T1000 (cell line): ENCODE measurements around the gene EMSY.

Experiments
- DNase-seq: peaks from one replicate; lab custom pipeline; 2025; ENCODE audit warnings: mixed read lengths; lab: John Stamatoyannopoulos, UW

EMSY gene

DNA sequence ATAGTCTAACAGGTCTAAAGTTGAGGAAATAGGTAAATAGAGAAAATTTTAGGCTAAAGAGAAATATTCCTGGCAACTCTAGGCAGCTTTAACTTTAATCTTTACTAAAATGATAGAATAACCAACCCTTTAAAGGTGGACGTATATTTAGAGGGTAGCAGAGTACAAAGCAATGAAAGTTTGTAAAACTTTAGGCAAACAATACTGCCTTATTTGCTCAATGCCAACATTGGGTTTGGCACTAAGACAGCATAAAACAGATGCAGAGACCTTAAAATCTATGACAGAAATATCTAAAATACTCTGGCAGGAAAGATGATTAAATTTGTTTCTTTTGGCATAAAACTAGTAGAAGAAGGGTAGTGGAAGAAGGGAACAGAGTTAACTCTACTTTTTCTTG, 70.7 kb downstream of the EMSY start:
- DNase-seq = no peak

GRCh38 chr11:76523147-76523546, 78.3 kb downstream of the EMSY start:
- DNase-seq = no peak

DNA sequence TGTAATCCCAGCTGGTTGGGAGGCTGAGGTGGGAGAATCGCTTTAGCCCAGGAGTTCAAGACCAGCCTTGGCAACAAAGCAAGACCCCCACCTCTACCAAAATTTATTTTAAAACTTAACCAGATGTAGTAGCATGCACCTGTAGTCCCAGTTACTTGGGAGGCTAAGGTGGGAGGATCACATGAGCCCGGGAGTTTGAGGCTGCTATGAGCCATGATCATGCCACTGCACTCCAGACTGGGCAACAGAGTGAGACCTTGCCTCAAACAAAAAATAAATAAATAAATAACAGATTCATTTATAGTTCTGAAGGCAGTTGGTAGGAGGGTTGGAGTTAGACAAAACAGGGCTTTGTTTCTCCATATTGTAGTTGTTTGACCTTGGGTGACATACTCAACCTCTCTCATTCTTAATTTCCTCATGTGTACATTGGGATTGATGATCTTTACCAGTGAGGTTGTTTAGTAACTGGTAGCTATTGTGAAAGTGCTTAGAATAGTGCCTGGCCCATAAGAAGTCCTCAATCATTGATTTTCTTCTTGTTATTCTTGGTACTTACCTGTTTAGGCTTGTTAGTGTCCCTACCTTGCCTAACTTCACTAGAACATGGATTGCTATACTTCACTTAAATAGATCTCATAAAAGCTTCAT, 79.1 kb downstream of the EMSY start:
- DNase-seq = no peak

DNA sequence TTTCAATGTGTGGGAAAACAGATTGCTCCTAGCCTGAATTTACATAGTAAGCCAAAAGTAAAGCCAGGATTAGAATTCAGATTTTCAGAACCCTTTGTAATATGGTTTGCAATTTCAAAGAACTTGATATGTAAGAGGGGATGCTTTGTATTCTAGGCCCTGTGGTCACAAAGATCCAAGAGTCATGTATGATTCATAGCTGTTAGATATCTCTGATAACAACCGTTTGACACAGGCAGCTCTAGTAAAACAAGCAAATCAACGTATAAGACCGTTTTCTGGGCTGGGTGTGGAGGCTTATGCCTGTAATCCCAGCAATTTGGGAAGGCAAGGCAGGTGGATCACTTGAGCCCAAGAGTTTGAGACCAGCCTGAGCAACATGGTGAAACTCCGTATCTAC, 79.6 kb downstream of the EMSY start:
- DNase-seq = peak; percentile 39

DNA sequence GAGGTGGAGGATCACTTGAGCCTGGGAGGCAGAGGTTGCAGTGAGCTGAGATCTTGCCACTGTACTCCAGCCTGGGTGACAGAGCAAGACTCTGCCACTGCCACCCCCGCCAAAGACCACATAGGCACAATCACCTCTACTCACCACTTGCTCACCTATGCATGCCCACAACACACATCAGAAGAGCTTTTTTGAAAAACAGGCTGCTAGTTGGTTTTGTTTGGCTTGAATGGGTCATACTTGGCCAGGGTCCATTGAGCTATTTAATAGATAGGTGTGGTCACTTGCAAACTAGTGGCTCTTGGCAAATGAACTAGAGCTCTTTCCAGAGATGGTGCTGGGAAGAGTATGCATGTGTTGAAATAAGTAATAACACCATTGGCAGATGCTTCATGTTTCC, 80.1 kb downstream of the EMSY start:
- DNase-seq = no peak

DNA sequence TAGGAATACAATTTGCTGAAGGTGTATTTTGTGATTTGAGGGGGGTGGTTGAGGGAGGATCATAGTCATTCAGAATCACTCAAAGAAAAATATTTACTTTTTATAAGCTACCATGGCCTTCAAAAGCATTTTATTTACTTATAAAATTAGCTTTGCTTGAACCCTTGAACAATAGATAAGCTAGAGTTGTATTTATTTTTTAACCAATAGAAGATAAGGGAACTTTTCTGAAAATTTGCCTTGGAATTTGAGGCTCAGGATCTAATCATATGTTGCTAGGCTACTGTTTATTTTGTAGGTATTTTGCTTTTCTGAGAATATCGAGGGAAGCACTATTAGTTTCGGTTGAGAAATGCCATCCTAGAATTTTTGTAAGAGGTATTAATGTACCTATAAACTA, 82.1 kb downstream of the EMSY start:
- DNase-seq = no peak

GRCh38 chr11:76542436-76542835, 97.6 kb downstream of the EMSY start:
- no peak for DNase-seq

DNA sequence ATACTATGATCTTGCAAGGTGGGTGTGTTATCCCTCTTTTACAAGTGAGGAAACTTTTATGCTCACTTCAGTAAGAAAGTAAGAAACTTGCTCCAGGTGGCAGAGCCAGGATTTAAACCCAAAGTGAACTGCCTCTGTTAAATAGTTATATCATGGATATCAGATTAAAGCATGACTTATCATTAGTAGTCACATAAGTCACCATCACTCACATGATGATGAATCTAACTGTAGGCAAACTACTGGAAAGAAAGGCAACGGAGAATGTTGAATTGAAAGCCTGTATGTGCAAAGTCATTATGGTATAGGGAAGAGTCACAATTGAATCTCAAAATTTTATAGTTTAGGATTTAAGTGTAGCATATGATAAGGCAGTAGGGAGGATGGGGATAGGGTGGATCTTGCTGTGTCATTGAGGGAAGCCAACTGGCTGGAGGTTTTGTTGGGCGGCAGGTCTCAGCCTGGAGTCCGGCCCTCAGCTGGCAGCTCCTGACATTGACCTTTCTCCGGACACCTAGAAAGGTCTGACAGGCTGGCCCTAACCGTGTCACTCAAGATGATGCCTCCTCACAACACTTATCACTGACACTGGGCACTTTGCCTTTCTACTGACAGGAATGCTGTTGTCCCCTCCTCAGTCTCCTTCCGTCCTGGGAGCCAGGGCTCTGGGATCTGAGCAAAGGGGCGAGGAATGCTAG, 98.3 kb downstream of the EMSY start:
- no peak for DNase-seq

- no peak for DNase-seq
These were observed 106.0 kb downstream of the EMSY start for GRCh38 chr11:76550781-76551180.

DNA sequence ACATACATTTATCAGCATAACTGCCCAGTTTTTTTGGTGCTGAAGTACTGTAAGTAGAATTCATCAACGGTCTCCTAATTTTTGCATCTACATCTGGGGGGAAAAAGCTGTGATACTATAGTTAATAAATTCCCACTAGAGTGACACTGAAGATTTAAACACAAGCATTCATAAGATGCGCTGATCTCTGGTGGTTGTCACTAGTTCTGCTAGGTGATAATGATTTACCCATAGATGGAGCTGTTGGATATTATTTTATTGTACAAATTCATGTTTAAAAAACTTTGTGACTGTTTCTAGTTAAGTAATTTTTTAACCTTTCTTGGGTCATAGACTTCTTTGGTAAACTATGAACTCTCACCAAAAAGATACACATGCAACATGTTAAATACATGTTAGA, 106.6 kb downstream of the EMSY start:
- no peak for DNase-seq

GRCh38 chr11:76552987-76553386, 108.2 kb downstream of the EMSY start:
- DNase-seq = no peak

DNA sequence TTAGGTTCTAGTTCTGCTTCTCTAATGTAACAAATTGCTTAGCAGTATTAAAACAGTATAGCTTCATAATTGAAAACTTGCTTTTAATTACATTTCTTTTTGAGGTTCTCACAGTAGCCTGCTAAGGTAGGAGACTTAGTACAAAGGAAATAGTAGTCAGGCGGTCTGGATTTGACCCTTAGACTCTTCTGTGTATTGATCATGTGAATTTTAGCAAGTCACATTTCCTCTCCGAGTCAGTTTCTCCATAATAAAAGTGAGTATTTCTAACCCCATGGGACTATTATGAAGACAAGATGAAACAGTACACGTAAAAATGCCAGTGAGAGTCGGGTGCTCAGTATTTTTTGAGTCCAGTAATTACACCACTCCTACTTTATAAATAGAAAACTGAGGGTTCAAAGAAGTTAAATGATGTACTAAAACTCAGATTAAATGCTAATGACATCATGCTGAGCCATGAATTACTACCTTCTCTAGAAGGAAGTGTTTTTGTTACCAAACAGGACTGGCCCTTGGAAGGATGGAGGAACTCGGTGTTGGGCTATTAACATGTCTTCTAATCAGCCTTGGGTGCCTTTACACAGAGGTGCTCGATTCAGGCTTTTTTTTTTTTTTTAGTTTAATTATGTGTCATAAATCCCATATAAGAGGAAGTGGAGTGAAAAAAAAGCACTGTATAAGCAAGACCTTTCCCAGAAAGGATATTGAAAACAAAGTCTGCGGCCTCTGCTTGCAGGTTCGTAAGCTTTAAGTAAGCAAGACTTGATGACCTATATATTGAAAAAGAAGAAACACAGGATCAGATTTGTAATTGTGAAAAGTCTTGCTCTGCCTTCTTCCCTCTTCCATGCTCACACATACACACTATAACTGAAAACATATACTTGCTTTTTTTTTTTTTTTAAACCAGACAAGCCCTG, 109.0 kb downstream of the EMSY start:
- no peak for DNase-seq

DNA sequence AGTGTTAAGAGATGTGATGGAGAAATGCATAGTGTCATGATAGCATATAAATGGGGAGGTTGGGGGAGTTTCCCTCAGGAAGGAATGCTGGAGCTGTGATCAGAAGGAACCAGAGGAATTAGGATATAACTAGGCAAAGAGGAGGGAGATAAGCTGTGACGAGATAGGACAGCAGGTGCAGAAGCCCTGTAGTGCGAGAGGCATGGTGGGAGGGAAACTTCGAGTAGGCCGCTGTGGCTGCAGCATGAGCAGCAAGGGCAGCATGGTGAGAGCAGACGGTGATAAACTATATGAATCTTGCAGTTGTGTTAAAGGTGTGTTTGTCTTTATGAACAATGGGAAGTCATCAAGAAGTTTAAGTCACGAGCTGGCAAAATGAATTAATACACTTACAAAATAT, 109.9 kb downstream of the EMSY start:
- no peak for DNase-seq

DNA sequence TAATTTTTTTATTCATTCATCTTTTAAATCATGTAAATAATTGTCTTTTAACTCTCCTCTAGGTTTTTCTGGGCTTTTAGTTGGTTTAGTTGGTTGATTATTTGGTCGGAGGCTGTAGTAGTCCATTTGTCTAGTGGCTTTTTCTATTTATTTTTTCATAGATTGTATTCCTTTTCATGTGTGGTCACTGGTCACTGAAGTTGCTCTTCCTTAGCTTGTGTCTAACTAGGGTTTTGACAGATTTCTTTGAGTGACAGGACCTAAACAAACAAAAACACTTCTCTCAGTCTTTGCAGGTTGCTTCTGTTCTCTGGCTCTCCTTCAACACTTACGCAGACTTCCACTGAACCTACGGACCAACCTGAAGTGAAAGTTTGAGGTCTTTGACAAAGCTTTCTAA, 112.6 kb downstream of the EMSY start:
- DNase-seq = no peak

DNA sequence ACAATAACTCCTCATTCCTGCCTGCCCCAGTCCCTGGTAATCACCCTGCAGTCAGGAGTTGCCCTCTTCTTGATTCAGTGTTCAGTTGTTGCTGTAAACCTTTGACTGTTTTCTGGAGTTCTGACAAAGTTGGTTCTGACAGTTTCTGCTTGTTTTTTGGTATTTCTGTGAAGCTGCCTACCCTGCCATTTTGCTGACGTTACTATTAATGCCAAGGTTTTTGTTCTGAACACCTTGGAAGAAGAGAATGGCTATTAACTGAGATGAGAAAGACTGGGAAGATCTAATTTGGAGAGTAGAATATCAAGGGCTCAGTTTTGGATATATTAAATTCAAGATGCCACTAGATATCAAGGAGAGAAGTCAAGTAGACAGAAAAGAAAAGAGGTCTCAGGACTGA, 113.7 kb downstream of the EMSY start:
- DNase-seq = no peak

DNA sequence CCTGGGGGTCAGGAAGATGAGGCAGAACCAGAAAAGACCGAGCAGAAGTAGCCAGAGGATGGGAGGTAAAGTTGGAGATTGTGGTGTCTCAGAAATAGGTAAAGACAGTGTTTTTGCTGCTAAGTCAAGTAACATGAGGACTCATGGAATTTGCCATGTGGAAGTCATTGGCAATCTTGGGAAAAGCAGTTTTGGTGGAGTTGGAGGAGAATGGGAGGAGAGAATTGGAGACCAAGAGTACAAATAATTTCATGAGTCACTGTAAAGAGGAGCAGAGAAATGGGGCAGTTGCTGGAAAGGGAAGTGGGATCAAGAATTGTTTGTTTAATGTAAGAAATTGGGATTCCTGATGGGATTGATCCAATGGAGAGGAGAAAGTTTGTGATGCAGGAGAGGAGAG, 114.1 kb downstream of the EMSY start:
- no peak for DNase-seq

- no peak for DNase-seq
These were observed 114.5 kb downstream of the EMSY start for GRCh38 chr11:76559346-76559745.

DNA sequence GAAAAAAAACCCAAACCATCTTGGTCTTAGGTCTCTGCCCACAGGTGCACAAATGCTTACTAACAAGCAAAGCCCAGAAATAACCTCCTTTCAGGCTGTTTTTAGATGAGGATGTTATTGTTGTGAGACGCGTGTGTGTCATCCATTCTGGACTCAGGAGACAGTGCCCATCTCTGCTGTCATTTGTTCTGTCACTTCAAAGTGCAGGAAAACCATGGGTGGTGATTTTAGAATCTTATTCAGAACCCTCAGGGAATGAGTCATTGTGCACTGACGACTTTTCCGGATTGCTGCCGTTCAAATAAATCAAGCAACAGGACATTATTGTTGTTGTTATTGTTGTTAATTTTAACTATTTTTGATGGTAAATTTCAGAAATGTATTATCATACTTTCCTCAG, 115.4 kb downstream of the EMSY start:
- no peak for DNase-seq

DNA sequence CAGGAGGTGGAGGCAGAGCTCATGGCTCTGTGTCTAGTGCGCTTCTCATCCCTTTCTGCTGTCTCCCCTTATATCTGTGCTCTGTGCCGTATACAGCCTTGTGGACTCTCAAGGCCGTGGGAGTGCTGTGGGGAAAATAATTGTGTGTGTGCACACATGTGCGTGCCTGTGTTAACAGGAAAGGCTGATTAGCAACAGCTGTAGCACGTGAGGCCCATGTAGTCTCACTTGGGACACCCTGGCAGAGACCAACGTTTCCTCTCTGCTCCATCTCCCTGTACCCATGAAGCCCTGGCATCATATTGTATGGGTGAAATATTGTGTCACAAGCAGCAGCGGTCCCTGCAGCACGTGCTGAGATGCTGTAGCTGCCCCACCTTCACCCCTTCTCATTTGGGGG, 116.4 kb downstream of the EMSY start:
- no peak for DNase-seq

GRCh38 chr11:76562541-76562940, 117.7 kb downstream of the EMSY start:
- no peak for DNase-seq

- no peak for DNase-seq
These were observed 119.5 kb downstream of the EMSY start for GRCh38 chr11:76564364-76564763.

- DNase-seq = no peak
These were observed 122.0 kb downstream of the EMSY start for GRCh38 chr11:76566811-76567210.

GRCh38 chr11:76567261-76567660, 122.4 kb downstream of the EMSY start:
- DNase-seq = no peak
